Cerebellar cortex (tissue), 1 donor: ENCODE measurements around the gene ECSCR.
"Not testable (repeated sequence)": the region's sequence is repeated elsewhere in the genome, so short reads cannot be mapped to it uniquely, and the experiment has no call there.

Experiments used
- DNase-seq: peaks from one replicate; pipeline ENCODE4 v3.0.0-alpha.2; 2015; ENCODE audit warnings: low spot score

Gene ECSCR

GRCh38 chr5:139462586-139463276, at the start of gene ECSCR:
Gene ECSCR (minus strand): TSS chr5:139462743. CDS start chr5:139462670, 73 bp downstream.
- no peak for DNase-seq

- not testable (repeated sequence) for DNase-seq
Observed at GRCh38 chr5:139504722-139505121, 42.2 kb upstream of the ECSCR start.

- DNase-seq = not testable (repeated sequence)
Observed at GRCh38 chr5:139503879-139504278, 41.3 kb upstream of the ECSCR start.

GRCh38 chr5:139503036-139503817, 40.7 kb upstream of the ECSCR start:
- DNase-seq = not testable (repeated sequence)

GRCh38 chr5:139501381-139501780, 38.8 kb upstream of the ECSCR start:
- no peak for DNase-seq

- no peak for DNase-seq
Observed at GRCh38 chr5:139495638-139496435, 33.3 kb upstream of the ECSCR start.

- DNase-seq = no peak
Observed at GRCh38 chr5:139494832-139495231, 32.3 kb upstream of the ECSCR start.

- DNase-seq = no peak
Observed at GRCh38 chr5:139494256-139494655, 31.7 kb upstream of the ECSCR start.

- DNase-seq = no peak
Observed at GRCh38 chr5:139492700-139493192, 30.2 kb upstream of the ECSCR start.

- no peak for DNase-seq
Observed at GRCh38 chr5:139488260-139488659, 25.7 kb upstream of the ECSCR start.

- DNase-seq = peak; percentile 20
Observed at GRCh38 chr5:139486201-139486600, 23.7 kb upstream of the ECSCR start.

- DNase-seq = not testable (repeated sequence)
Observed at GRCh38 chr5:139482890-139483208, 20.3 kb upstream of the ECSCR start.

GRCh38 chr5:139482050-139482889, 19.7 kb upstream of the ECSCR start, which contains the start of gene STING1:
Gene STING1 (minus strand): TSS chr5:139482758. CDS start chr5:139481704, 1,054 bp downstream.
- DNase-seq = peak; percentile 48

- DNase-seq = peak; percentile 28
Observed at GRCh38 chr5:139481580-139482049, 19.1 kb upstream of the ECSCR start.

GRCh38 chr5:139481122-139481533, 18.6 kb upstream of the ECSCR start:
- no peak for DNase-seq

GRCh38 chr5:139479729-139480128, 17.2 kb upstream of the ECSCR start:
- DNase-seq = not testable (repeated sequence)

GRCh38 chr5:139478657-139479423, 16.3 kb upstream of the ECSCR start:
- not testable (repeated sequence) for DNase-seq

GRCh38 chr5:139475865-139476617, 13.5 kb upstream of the ECSCR start:
- DNase-seq = no peak

- DNase-seq = peak; percentile 44
Observed at GRCh38 chr5:139474890-139475791, 12.6 kb upstream of the ECSCR start.
